Stimulated activated CD4-positive, alpha-beta T cell treated with anti-CD3 and anti-CD28 coated beads, Interleukin-1b, Interleukin-23, amount 100 ng/mL, for 4 hours (primary cell): ENCODE data around the gene PRSS2.
"Not testable (repeated sequence)": the region's sequence is repeated elsewhere in the genome, so short reads cannot be mapped to it uniquely, and the experiment has no call there.

ENCODE experiments used
- DNase-seq, 2 donors: peaks; one replicate each; pipeline ENCODE4 v3.0.0-alpha.2; 2020; ENCODE audit warnings: low read depth in 2 of 2

PRSS2 gene

GRCh38 chr7:142770661-142771352 lies at the start of gene PRSS2:
PRSS2 (plus strand) TSS chr7:142770970; CDS start chr7:142770983, 13 bp downstream.
- no peak for DNase-seq

GRCh38 chr7:142720986-142721385 lies 49.8 kb upstream of the PRSS2 start:
- DNase-seq: no peak

GRCh38 chr7:142722248-142722794 lies 48.4 kb upstream of the PRSS2 start:
- no peak for DNase-seq

GRCh38 chr7:142733271-142733670 lies 37.5 kb upstream of the PRSS2 start:
- no peak for DNase-seq

GRCh38 chr7:142739923-142740492 lies 30.8 kb upstream of the PRSS2 start:
- DNase-seq: no peak

- no peak for DNase-seq
Observed at GRCh38 chr7:142740786-142741185, 30.0 kb upstream of the PRSS2 start.

DNA sequence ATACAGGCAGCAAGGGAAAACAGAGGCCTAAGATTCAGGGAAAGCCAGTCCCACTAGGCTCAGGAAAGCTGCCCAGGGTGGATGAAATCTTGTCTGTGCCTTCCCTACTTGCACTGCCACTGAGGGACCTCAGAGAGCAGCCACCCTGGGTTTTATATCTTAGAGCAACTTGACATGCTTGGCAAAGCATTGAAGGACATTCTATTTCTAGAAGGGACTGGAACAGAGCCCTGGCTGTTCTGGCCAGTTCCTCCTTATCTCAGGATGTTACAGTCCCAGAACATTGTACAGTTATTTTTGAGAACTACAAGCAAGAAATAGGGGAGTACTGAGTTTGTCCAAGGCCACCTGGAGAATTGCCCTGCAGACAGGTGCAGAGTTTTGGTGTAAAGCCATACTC lies 28.8 kb upstream of the PRSS2 start:
- not testable (repeated sequence) for DNase-seq

DNA sequence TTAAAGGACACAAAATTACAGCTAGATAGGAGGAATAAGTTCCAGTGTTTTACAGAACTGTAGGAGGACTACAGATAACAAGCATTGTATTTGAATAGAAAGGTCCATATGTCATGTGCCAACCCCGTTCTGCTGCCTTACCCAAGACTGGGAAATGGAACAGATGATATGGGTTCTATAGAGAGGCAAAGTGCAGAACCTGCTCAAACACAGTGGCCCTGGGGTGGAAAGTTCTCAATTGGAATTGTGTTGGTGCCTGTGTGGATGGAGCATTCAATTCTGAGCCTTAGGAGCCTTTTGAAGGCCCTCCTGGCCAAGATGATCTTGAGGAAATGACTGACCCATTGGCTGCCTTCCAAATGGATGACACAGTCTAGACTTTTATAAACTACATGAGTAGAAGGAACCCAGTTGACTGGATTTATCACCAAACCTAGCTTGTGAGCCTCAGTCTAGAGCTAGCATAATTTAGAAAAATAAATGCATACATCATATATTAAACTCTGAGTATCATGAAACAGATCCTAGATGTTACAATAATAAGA lies 25.6 kb upstream of the PRSS2 start:
- DNase-seq: no peak

- no peak for DNase-seq
Observed at GRCh38 chr7:142745745-142746144, 25.0 kb upstream of the PRSS2 start.

DNA sequence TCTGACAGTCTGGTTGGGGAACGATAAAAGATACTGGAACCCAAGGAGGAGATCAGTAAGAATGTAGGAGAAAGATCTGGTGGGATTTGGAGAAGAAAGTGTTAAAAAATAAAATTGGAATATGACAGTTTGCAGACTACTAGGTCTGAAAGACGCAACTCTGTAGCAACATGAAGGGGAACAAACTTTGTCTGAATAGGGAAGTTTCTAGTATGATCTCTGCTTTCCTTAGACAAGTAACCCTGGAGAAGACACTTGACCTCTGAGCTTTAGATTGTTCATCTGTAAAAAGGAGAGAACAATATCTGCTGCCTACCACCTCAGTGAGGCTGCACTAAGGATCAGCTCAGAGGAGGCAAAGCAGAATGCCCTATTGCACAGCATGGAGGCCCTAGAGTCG lies 24.5 kb upstream of the PRSS2 start:
- DNase-seq: no peak

- DNase-seq: not testable (repeated sequence)
Observed at GRCh38 chr7:142748410-142748809, 22.4 kb upstream of the PRSS2 start.

- no peak for DNase-seq
Observed at GRCh38 chr7:142749218-142749993, 21.4 kb upstream of the PRSS2 start, which contains the start of gene PRSS1. PRSS1 (plus strand) TSS chr7:142749472; CDS start chr7:142749485, 13 bp downstream.

- DNase-seq: no peak
Observed at GRCh38 chr7:142750321-142750938, 20.3 kb upstream of the PRSS2 start.

DNA sequence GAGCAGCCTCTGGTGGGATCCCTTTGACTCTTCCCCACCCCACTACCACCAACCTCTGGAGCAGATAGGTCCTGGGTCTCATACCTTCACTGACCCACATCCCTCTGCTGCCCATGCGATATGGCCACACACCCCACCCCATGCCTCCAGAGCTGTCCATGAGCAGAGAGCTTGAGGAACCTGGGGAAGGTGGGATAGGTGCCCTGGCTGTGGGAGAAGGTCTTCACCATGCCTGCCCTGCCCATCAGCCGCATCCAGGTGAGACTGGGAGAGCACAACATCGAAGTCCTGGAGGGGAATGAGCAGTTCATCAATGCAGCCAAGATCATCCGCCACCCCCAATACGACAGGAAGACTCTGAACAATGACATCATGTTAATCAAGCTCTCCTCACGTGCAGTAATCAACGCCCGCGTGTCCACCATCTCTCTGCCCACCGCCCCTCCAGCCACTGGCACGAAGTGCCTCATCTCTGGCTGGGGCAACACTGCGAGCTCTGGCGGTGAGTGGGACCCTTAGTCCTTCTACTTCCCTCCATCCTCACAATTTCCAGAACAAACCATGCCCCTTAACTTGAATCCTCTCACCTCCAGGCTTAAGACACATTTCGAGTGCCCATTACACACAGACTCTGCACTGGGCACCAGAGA lies 19.1 kb upstream of the PRSS2 start:
- DNase-seq: not testable (repeated sequence)

GRCh38 chr7:142752376-142753225 lies 18.2 kb upstream of the PRSS2 start:
- DNase-seq: no peak

GRCh38 chr7:142753366-142753765 lies 17.4 kb upstream of the PRSS2 start:
- DNase-seq: no peak

GRCh38 chr7:142753925-142754491 lies 16.8 kb upstream of the PRSS2 start:
- not testable (repeated sequence) for DNase-seq

DNA sequence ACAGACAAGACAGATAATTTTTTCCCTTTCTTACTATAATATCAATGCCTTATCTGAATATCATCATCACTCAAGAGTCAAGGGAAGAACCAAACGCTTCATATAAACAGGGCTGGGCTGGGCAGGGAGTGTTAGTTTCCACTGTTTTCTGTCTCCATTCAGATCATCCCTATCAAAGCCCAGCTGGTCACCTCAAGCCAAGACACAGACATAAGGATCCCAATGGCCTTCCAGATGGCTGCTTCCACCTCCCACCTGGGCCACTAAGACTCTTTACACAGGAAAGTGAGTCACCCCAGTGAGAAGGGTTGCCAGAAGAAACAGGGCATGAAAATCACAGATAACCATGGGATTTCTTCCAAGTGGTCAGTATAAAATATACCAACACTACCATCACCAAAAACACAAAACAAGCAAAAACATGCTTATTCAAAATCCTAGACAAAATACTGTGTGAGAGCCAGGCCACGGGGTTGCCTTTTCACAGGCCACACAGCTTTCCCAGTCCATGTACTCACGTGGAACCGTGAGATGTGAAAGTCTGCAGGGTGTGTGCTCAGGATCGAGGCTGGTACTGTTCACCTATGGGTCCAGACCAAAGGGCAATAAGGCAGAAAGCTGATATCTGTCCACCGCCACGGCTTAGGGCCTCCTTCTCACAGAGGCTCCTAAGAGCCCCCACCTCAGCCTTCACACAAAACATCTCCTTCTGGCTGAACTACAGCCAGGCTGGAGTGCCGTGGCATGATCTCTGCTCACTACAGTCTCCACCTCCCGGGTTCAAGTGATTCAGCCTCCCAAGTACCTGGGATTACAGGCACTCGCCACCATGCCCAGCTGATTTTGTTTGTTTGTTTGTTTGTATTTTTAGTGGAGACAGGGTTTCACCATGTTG lies 15.8 kb upstream of the PRSS2 start:
- no peak for DNase-seq

DNA sequence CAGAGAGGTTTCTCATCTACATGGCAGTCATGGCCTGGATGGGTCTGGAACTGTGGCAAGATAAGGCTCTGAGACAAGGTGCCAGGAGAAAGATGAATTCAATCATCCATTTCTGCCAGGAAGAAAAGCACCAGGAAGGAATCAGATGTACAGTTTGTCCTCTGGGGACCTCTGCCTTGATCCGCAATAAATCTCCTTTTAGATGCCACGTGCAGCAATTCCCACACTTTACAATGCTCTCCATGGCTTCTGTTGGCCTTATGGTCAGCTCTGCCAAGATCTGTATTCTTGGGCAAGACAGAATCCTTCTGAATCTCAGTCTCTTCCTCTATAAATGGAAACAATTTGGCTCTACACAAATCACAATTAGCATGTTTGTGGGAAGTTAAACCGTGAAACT lies 12.5 kb upstream of the PRSS2 start:
- DNase-seq: not testable (repeated sequence)
